Endothelial cell of umbilical vein (primary cell): ENCODE measurements around the gene STMN3. TPM values are rescaled to one million over a fixed set of nuclear protein-coding genes. Genes with fewer than 3 reads are reported as not detected.

Experiments used
- BruUV-seq: library from RNA; stranded (reverse); fragments of 400-500 nt; replicated peaks from 2 replicates; lab custom pipeline; 2021; lab: Mats Ljungman, UMichigan
- CTCF ChIA-PET: fragments of 300-600, 350-600 bp; sonication (Branson Sonifier 250); formaldehyde crosslinking; loops from one replicate; lab custom pipeline; 2021; ENCODE audit warnings: antibody characterized with exemption, inconsistent platforms; lab: Charles Lee
- POLR2A ChIA-PET: fragments of 300-600, 350-600 bp; sonication (Branson Sonifier 250); formaldehyde crosslinking; loops from one replicate; lab custom pipeline; 2021; ENCODE audit warnings: antibody characterized with exemption, inconsistent platforms; lab: Charles Lee
- DNase-seq: peaks from one replicate; pipeline ENCODE4 v3.0.0-alpha.2; 2011; ENCODE audit warnings: low read depth, low spot score
- FAIRE-seq: peaks from 2 replicates; lab custom pipeline; 2011; peaks lifted over from hg19 to GRCh38; lab: Jason Lieb, UNC
- H2AFZ ChIP-seq: 2 replicates; pipeline ENCODE4 v1.6.0; 2012; ENCODE audit warnings: low read depth, low read length, control low read depth, inconsistent platforms
- H3K27ac ChIP-seq: 2 replicates; pipeline ENCODE4 v1.5.1; 2011; ENCODE audit warnings: low read depth, mild to moderate bottlenecking, control low read depth, low read length, moderate library complexity; ENCODE audit not compliant: insufficient read depth
- H3K27me3 ChIP-seq, 2 experiments: 2 replicates each; pipeline versions ENCODE4 v1.6.0 to v1.6.1; 2011; ENCODE audit warnings: low read length in 2 of 2, mixed read lengths in 1 of 2; ENCODE audit not compliant: control insufficient read depth in 2 of 2, insufficient read depth in 2 of 2
- H3K36me3 ChIP-seq, 2 experiments: 2 replicates in 1 of 2; 3 replicates in 1 of 2; pipeline ENCODE4 v1.5.1; 2011; ENCODE audit warnings: low read length in 2 of 2, mild to moderate bottlenecking in 1 of 2, moderate library complexity in 1 of 2; ENCODE audit not compliant: control insufficient read depth in 2 of 2, insufficient read depth in 2 of 2; ENCODE audit errors: extremely low read depth in 1 of 2
- H3K4me1 ChIP-seq: 3 replicates; pipeline ENCODE4 v1.5.1; 2011; ENCODE audit warnings: mild to moderate bottlenecking, low read length; ENCODE audit not compliant: control insufficient read depth, insufficient read depth; ENCODE audit errors: extremely low read depth
- H3K4me2 ChIP-seq: 2 replicates; pipeline ENCODE4 v1.6.1; 2011; ENCODE audit warnings: low read length, control low read depth, mixed read lengths; ENCODE audit not compliant: insufficient read depth
- H3K4me3 ChIP-seq, 3 experiments: fragments of 200-600 bp in 1 of 3; sonication (generic), shearing (Covaris generic) in 1 of 3; replicated peaks in 1 of 3; 2 replicates each; pipeline ENCODE4 v1.5.1; 2011 to 2016; ENCODE audit warnings: control low read depth in 3 of 3, low read length in 3 of 3, mild to moderate bottlenecking in 2 of 3, inconsistent platforms in 1 of 3, low read depth in 1 of 3, moderate library complexity in 1 of 3; ENCODE audit not compliant: insufficient read depth in 1 of 3
- H3K79me2 ChIP-seq: 2 replicates; pipeline ENCODE4 v1.6.0; 2012; ENCODE audit warnings: low read length, inconsistent platforms; ENCODE audit not compliant: control insufficient read depth, insufficient read depth
- H3K9ac ChIP-seq: replicated peaks from 2 replicates; pipeline ENCODE3; 2011; ENCODE audit warnings: low read length, control low read depth; ENCODE audit not compliant: insufficient read depth; ENCODE audit errors: extremely low read depth
- H3K9me1 ChIP-seq: replicated peaks from 3 replicates; pipeline ENCODE4 v1.6.0; 2011; ENCODE audit warnings: mild to moderate bottlenecking, low read length; ENCODE audit not compliant: control insufficient read depth, insufficient read depth; ENCODE audit errors: extremely low read depth
- H3K9me3 ChIP-seq: replicated peaks from 2 replicates; pipeline ENCODE4 v1.5.1; 2012; ENCODE audit warnings: low read length, inconsistent platforms; ENCODE audit not compliant: control insufficient read depth, insufficient read depth
- H4K20me1 ChIP-seq: replicated peaks from 2 replicates; pipeline ENCODE3; 2011; ENCODE audit warnings: mild to moderate bottlenecking, low read length; ENCODE audit not compliant: control insufficient read depth, insufficient read depth; ENCODE audit errors: extremely low read depth
- EZH2 ChIP-seq: IDR thresholded peaks from 2 replicates; pipeline ENCODE4 v1.6.1; 2012; ENCODE audit warnings: borderline replicate concordance, low read depth, mild to moderate bottlenecking, moderate library complexity, low read length, inconsistent platforms; ENCODE audit not compliant: severe bottlenecking
- FOS ChIP-seq: IDR thresholded peaks from 2 replicates; pipeline ENCODE4 v1.6.1; 2011; ENCODE audit warnings: mild to moderate bottlenecking, low read length, moderate library complexity, borderline replicate concordance; ENCODE audit not compliant: insufficient read depth
- GATA2 ChIP-seq: IDR thresholded peaks from 2 replicates; pipeline ENCODE4 v1.7.0; 2011; ENCODE audit warnings: low read depth, mild to moderate bottlenecking, moderate library complexity, mixed read lengths, low read length; ENCODE audit not compliant: insufficient read length, insufficient read depth
- JUN ChIP-seq: IDR thresholded peaks from 2 replicates; pipeline ENCODE4 v1.6.1; 2011; ENCODE audit warnings: borderline replicate concordance, low read depth; ENCODE audit not compliant: insufficient read length, insufficient read depth
- MYC ChIP-seq: IDR thresholded peaks from one replicate; pipeline ENCODE4 v1.6.1; 2011; ENCODE audit warnings: mild to moderate bottlenecking, low read depth, low read length
- POLR2A ChIP-seq: IDR thresholded peaks from 2 replicates; pipeline ENCODE4 v1.6.1; 2012; ENCODE audit warnings: low read depth, mild to moderate bottlenecking, control low read depth, low read length
- POLR2AphosphoS5 ChIP-seq: IDR thresholded peaks from 2 replicates; pipeline ENCODE4 v1.6.1; 2012; ENCODE audit warnings: low read depth, mild to moderate bottlenecking, control low read depth, low read length, moderate library complexity; ENCODE audit not compliant: insufficient read depth
- dilution Hi-C: fragments of 300-500 bp; cut with MboI; formaldehyde crosslinking; loops from one replicate; pipeline ENCODE4 v1.15.0; 2019; ENCODE audit warnings: low sequenced_read_pairs; ENCODE audit not compliant: extremely low pct_ligation_motif_present
- intact Hi-C: fragments of 100-400 bp; cut with micrococcal nuclease; formaldehyde crosslinking; loops from one replicate; pipeline ENCODE4 v1.10.0; 2022
- polyA plus RNA-seq, 4 experiments: library from polyadenylated mRNA; depleted of rRNA in 3 of 4; stranded (reverse) in 3 of 4; unstranded in 1 of 4; fragments of >200 nt; gene quantifications; 2 replicates each; pipeline versions ENCODE4 v1.2.1 to v1.2.3, GENCODE V29; 2011 to 2012; ENCODE audit warnings: missing spikeins in 1 of 4
- total RNA-seq: library from RNA; stranded (reverse); gene quantifications from 2 replicates; pipeline ENCODE4 v1.2.3, GENCODE V29; 2021
- TF ChIP-seq, protein P1 (sequence below): IDR thresholded peaks from 2 replicates; pipeline ENCODE4 v1.6.1; 2011; ENCODE audit not compliant: insufficient read depth, insufficient read length
- TF ChIP-seq, protein P2 (sequence below), 2 donors: IDR thresholded peaks; 1 replicate in 1 of 2; 2 replicates in 1 of 2; pipeline ENCODE4 v1.5.1; 2011; ENCODE audit warnings: low read length in 2 of 2, mild to moderate bottlenecking in 2 of 2, moderate library complexity in 2 of 2, control low read depth in 1 of 2, inconsistent platforms in 1 of 2, low read depth in 1 of 2; ENCODE audit not compliant: insufficient read depth in 1 of 2; ENCODE audit errors: extremely low read depth in 1 of 2

Gene STMN3
- total and polyA plus RNA-seq, 2 donors (not counting 3 experiments of a cell fraction or from before 2014, with no cell fraction given), result 1.7 to 4.7 TPM

DNA sequence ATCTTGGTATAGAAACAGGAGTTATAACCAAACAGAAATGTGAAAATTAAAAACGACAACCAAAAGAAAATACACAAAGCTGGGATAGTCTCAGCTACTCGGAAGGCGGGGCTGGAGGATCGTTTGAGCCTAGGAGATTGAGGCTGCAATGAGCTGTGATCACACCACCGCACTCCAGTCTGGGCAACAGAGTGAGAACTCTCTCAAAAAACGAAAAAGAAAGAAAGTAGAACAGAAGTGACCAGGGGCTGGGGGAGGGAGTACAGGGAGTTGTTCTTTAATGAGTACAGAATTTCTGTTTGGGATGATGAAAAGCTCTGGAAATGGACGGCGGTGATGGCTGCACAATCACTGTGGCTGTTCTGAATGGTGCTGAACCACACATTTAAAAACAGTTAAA, 32.2 kb downstream of the STMN3 start:
- H3K27ac ChIP-seq, result no peak overlapping the region
- no peak overlapping the region for H2AFZ ChIP-seq
- intact Hi-C loops, result no loop called here
- POLR2A ChIA-PET, result no interaction called here
- BruUV-seq, result no TSS peak
- CTCF ChIA-PET, result no interaction called here
- no peaks in the 10 kb centered on the region for H3K27me3 ChIP-seq
- FAIRE-seq (no peak), DNase-seq (no peak)
- no peaks in the 10 kb centered on the region for H3K9me1 ChIP-seq
- no peaks in the 10 kb centered on the region for H3K9me3 ChIP-seq
- peaks cover 4 to 12% of the 10 kb centered on the region in 2 experiments for H3K36me3 ChIP-seq
- dilution Hi-C loops, result no loop called here
- TF ChIP-seq POLR2A, result no peak
- no peak for TF ChIP-seq GATA2
- no peak for TF ChIP-seq MYC
- H3K4me1 ChIP-seq, result peaks cover 3% of the 10 kb centered on the region
- H3K9ac ChIP-seq, result no peak overlapping the region
- peaks cover 41% of the 10 kb centered on the region for H3K79me2 ChIP-seq
- H4K20me1 ChIP-seq, result no peaks in the 10 kb centered on the region
- no peak overlapping the region for H3K4me2 ChIP-seq
- H3K4me3 ChIP-seq, result no peak overlapping the region

DNA sequence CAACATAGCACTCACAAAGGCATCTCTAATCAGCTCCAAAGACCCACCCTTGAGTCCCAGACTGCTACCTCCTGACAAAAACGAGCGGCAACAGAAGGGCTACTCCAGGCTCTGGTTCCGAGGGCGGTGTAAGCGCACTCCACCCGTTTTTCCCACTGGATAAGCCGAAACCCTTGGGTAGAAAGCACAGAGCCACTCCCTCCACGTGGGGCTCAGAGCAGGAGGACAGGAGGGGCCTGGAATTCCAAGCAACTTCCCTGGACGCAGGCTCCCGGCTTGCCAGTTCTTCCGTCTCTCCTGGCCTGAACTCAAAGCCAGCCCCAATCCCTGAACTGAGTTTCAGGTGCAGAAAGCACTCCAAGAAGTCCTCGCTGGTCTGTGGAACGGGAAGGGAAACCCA, 33.7 kb downstream of the STMN3 start:
- no peak overlapping the region for H2AFZ ChIP-seq
- TF ChIP-seq, protein P1, sequence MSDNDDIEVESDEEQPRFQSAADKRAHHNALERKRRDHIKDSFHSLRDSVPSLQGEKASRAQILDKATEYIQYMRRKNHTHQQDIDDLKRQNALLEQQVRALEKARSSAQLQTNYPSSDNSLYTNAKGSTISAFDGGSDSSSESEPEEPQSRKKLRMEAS, result no peak
- TF ChIP-seq POLR2A, result no peak
- TF ChIP-seq MYC, result no peak
- no peak for TF ChIP-seq JUN
- no peak for TF ChIP-seq GATA2
- no peak for TF ChIP-seq EZH2
- no peak for TF ChIP-seq POLR2AphosphoS5
- TF ChIP-seq FOS, result no peak
- TF ChIP-seq, protein P2, sequence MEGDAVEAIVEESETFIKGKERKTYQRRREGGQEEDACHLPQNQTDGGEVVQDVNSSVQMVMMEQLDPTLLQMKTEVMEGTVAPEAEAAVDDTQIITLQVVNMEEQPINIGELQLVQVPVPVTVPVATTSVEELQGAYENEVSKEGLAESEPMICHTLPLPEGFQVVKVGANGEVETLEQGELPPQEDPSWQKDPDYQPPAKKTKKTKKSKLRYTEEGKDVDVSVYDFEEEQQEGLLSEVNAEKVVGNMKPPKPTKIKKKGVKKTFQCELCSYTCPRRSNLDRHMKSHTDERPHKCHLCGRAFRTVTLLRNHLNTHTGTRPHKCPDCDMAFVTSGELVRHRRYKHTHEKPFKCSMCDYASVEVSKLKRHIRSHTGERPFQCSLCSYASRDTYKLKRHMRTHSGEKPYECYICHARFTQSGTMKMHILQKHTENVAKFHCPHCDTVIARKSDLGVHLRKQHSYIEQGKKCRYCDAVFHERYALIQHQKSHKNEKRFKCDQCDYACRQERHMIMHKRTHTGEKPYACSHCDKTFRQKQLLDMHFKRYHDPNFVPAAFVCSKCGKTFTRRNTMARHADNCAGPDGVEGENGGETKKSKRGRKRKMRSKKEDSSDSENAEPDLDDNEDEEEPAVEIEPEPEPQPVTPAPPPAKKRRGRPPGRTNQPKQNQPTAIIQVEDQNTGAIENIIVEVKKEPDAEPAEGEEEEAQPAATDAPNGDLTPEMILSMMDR (IDR thresholded peaks at IDR 0.05; ENCODE audit: extremely low read depth in 1 of 2, insufficient read depth in 1 of 2, low read depth in 1 of 2, low read length in 2 of 2), result no peak
- peaks cover 29% of the 10 kb centered on the region for H3K79me2 ChIP-seq
- H3K36me3 ChIP-seq, result peaks cover 8 to 12% of the 10 kb centered on the region in 2 experiments
- dilution Hi-C loops, result no loop called here
- H3K27me3 ChIP-seq, result no peaks in the 10 kb centered on the region
- ChIA-PET CTCF (no interaction called here), POLR2A (no interaction called here)
- no peaks in the 10 kb centered on the region for H3K9me1 ChIP-seq
- FAIRE-seq, result no peak
- no peak for DNase-seq
- no peaks in the 10 kb centered on the region for H3K9me3 ChIP-seq
- H4K20me1 ChIP-seq, result no peaks in the 10 kb centered on the region
- no peaks in the 10 kb centered on the region for H3K4me1 ChIP-seq
- H3K4me2 ChIP-seq, result no peak overlapping the region
- no peak overlapping the region for H3K9ac ChIP-seq
- H3K4me3 ChIP-seq, result no peak overlapping the region
- H3K27ac ChIP-seq, result no peak overlapping the region
- intact Hi-C loops, result no loop called here
- BruUV-seq, result no TSS peak
